Bronchial epithelial cell (primary cell): ENCODE data around the gene ZBTB16. TPM values are rescaled to one million over a fixed set of nuclear protein-coding genes. Genes with fewer than 3 reads are reported as not detected.

Experiments used
- DNase-seq: peaks from one replicate; pipeline ENCODE4 v3.0.0-alpha.2; 2010; ENCODE audit warnings: low read depth
- FAIRE-seq: peaks from 2 replicates; lab custom pipeline; 2011; peaks lifted over from hg19 to GRCh38; lab: Jason Lieb, UNC
- H3K27me3 ChIP-seq: 2 replicates; pipeline ENCODE4 v1.5.1; 2011; ENCODE audit warnings: low read length; ENCODE audit not compliant: control insufficient read depth, insufficient read depth
- H3K36me3 ChIP-seq: 2 replicates; pipeline ENCODE4 v1.5.1; 2011; ENCODE audit warnings: low read length; ENCODE audit not compliant: control insufficient read depth, insufficient read depth
- H3K4me3 ChIP-seq: 2 replicates; pipeline ENCODE4 v1.5.1; 2011; ENCODE audit warnings: mild to moderate bottlenecking, low read depth, low read length, control low read depth
- CTCF ChIP-seq: IDR thresholded peaks from 2 replicates; pipeline ENCODE4 v1.5.1; 2011; ENCODE audit warnings: mild to moderate bottlenecking, moderate library complexity, low read length, control low read depth, inconsistent platforms; ENCODE audit not compliant: insufficient read depth, severe bottlenecking
- total RNA-seq: library from RNA; depleted of rRNA; stranded (reverse); fragments of >200 nt; gene quantifications from 2 replicates; pipeline ENCODE4 v1.2.1, GENCODE V29; 2014

The ZBTB16 gene
- total RNA-seq, 1 donor from 2014 or later = 3.2 TPM

GRCh38 chr11:114150671-114151070 is 91.2 kb downstream of the ZBTB16 start:
- DNase-seq (no peak), FAIRE-seq (no peak)
- no peak overlapping the region for H3K4me3 ChIP-seq
- H3K27me3 ChIP-seq = no peaks in the 10 kb centered on the region
- H3K36me3 ChIP-seq = peaks cover 1% of the 10 kb centered on the region
- no peak for TF ChIP-seq CTCF

- no peak for FAIRE-seq
- Histone ChIP-seq H3K36me3 (peaks cover 4% of the 10 kb centered on the region), H3K27me3 (no peaks in the 10 kb centered on the region), H3K4me3 (no peak overlapping the region)
- TF ChIP-seq CTCF = no peak
- no peak for DNase-seq
Measured at GRCh38 chr11:114151631-114152030, 92.1 kb downstream of the ZBTB16 start.

- H3K27me3 ChIP-seq = no peaks in the 10 kb centered on the region
- no peak for FAIRE-seq
- H3K4me3 ChIP-seq = no peak overlapping the region
- H3K36me3 ChIP-seq = peaks cover 7% of the 10 kb centered on the region
- DNase-seq = no peak
- no peak for TF ChIP-seq CTCF
Measured at GRCh38 chr11:114152162-114152561, 92.7 kb downstream of the ZBTB16 start.

GRCh38 chr11:114152785-114153184 is 93.3 kb downstream of the ZBTB16 start:
- no peak for TF ChIP-seq CTCF
- H3K36me3 ChIP-seq = peaks cover 9% of the 10 kb centered on the region
- no peaks in the 10 kb centered on the region for H3K27me3 ChIP-seq
- H3K4me3 ChIP-seq = no peak overlapping the region
- DNase-seq (no peak), FAIRE-seq (no peak)

GRCh38 chr11:114153224-114153623 is 93.7 kb downstream of the ZBTB16 start:
- Histone ChIP-seq H3K27me3 (no peaks in the 10 kb centered on the region), H3K4me3 (no peak overlapping the region), H3K36me3 (peaks cover 9% of the 10 kb centered on the region)
- FAIRE-seq = no peak
- TF ChIP-seq CTCF = no peak
- DNase-seq = no peak

DNA sequence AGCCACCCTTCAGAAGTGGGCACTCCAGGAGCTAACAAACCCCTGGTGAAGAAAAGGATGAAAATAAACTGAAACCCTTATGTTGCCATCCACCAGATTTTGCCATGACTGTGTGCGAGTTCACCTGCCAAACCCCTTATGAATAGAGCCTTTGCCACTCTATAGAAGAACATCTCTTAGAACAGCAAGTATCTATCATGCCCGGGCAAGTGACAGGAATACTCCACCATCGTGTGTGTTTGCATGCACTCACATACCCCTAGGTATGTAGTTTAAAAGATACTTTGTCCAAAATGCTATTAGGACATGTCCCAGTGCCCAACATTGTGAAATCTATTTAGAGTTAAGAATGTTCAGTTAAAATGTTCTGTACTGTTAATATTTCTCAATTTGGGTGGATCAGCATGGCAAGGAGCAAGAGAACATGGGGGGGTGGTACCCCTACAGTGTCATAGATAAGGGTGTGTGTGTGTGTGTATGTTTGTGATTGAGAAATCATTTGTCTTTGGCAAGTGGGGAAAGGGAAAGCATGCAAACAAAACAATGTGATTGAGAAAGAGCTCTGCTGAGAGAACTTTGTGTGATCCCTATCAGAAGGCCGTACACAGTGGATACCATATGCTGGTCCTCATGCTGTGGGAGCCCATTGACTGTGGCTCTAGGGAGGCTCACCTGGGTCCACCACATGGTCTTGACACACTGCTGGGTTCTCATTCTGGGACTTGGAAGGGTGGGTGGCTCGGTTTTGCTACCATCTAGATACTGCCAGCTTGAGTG is 94.9 kb downstream of the ZBTB16 start:
- no peak for TF ChIP-seq CTCF
- peak; percentile 85 for DNase-seq

More for the DNA sequence above, 94.9 kb downstream of the ZBTB16 start:
- no peaks in the 10 kb centered on the region for H3K27me3 ChIP-seq
- H3K36me3 ChIP-seq = peaks cover 9% of the 10 kb centered on the region
- no peak overlapping the region for H3K4me3 ChIP-seq
- FAIRE-seq = peak; percentile 75
